PC-3 (cell line): ENCODE measurements around the gene ZNF701. TPM values are rescaled to one million over a fixed set of nuclear protein-coding genes. Genes with fewer than 3 reads are reported as not detected.
"Not testable (repeated sequence)": the region's sequence is repeated elsewhere in the genome, so short reads cannot be mapped to it uniquely, and the experiment has no call there.

Experiments used
- ATAC-seq: fragments of 200-7000 bp; cut with Tn5 transposase; 2 replicates; pipeline ENCODE4 v1.9.1; 2020; ENCODE audit warnings: mild to moderate bottlenecking, moderate library complexity
- BruUV-seq: library from RNA; stranded (reverse); fragments of 400-500 nt; replicated peaks from 2 replicates; lab custom pipeline; 2021; lab: Mats Ljungman, UMichigan
- CTCF ChIA-PET: fragments of 300-600 bp; sonication (Branson Sonifier 250); formaldehyde crosslinking; loops from one replicate; lab custom pipeline; 2022; ENCODE audit warnings: antibody characterized with exemption; lab: Charles Lee
- POLR2A ChIA-PET: fragments of 300-600 bp; sonication (Branson Sonifier 250); formaldehyde crosslinking; loops from one replicate; lab custom pipeline; 2022; ENCODE audit warnings: antibody characterized with exemption; ENCODE audit not compliant: unreplicated experiment; lab: Charles Lee
- DNase-seq: peaks from one replicate; pipeline ENCODE4 v3.0.0-alpha.2; 2015
- H2AFZ ChIP-seq: fragments of 300-600 bp; sonication (generic); 2 replicates; pipeline ENCODE4 v1.6.0; 2016; ENCODE audit warnings: antibody characterized with exemption, low read length
- H3F3A ChIP-seq: fragments of 300-600 bp; sonication (generic); one replicate; pipeline ENCODE4 v1.6.0; 2017; ENCODE audit warnings: antibody characterized with exemption, low read length, control low read depth, mild to moderate bottlenecking; ENCODE audit not compliant: unreplicated experiment
- H3K27ac ChIP-seq: fragments of 300-600 bp; sonication (generic); 2 replicates; pipeline ENCODE4 v1.5.1; 2016; ENCODE audit warnings: mild to moderate bottlenecking, low read length
- H3K27me3 ChIP-seq: fragments of 300-600 bp; sonication (generic); 2 replicates; pipeline ENCODE4 v1.6.1; 2016; ENCODE audit warnings: low read length, mixed read lengths
- H3K36me3 ChIP-seq: fragments of 300-600 bp; sonication (generic); 2 replicates; pipeline ENCODE4 v1.6.1; 2016; ENCODE audit warnings: low read depth, mixed run types, low read length, mixed read lengths
- H3K4me1 ChIP-seq: fragments of 300-600 bp; sonication (generic); 2 replicates; pipeline ENCODE4 v1.5.1; 2016; ENCODE audit warnings: low read length; ENCODE audit not compliant: insufficient read depth
- H3K4me2 ChIP-seq: fragments of 300-600 bp; sonication (generic); 2 replicates; pipeline ENCODE4 v1.6.0; 2016; ENCODE audit warnings: low read length
- H3K4me3 ChIP-seq: fragments of 300-600 bp; sonication (generic); 2 replicates; pipeline ENCODE4 v1.5.1; 2016; ENCODE audit warnings: mild to moderate bottlenecking, low read length, mixed read lengths
- H3K79me2 ChIP-seq: fragments of 300-600 bp; sonication (generic); 2 replicates; pipeline ENCODE4 v1.6.1; 2017; ENCODE audit warnings: low read length, mixed read lengths
- H3K9ac ChIP-seq: fragments of 300-600 bp; sonication (generic); 2 replicates; pipeline ENCODE4 v1.6.0; 2016; ENCODE audit warnings: mild to moderate bottlenecking, low read length
- H3K9me2 ChIP-seq: fragments of 300-600 bp; sonication (generic); replicated peaks from 2 replicates; pipeline ENCODE4 v1.6.1; 2016; ENCODE audit warnings: mixed run types, low read length, mixed read lengths
- H3K9me3 ChIP-seq: fragments of 300-600 bp; sonication (generic); 2 replicates; pipeline ENCODE4 v1.6.1; 2016; ENCODE audit warnings: low read length, mixed read lengths
- H4K20me1 ChIP-seq: fragments of 300-600 bp; sonication (generic); 2 replicates; pipeline ENCODE4 v1.6.1; 2016; ENCODE audit warnings: low read length, mixed read lengths
- EZH2 ChIP-seq: fragments of 300-600 bp; sonication (generic); IDR thresholded peaks from one replicate; pipeline ENCODE4 v1.6.1; 2017; ENCODE audit warnings: antibody characterized with exemption, mild to moderate bottlenecking, low read length; ENCODE audit not compliant: unreplicated experiment
- EZH2phosphoT487 ChIP-seq: fragments of 300-600 bp; sonication (generic); IDR thresholded peaks from 2 replicates; pipeline ENCODE4 v1.6.1; 2018; ENCODE audit warnings: mild to moderate bottlenecking, antibody characterized with exemption, low read length, borderline replicate concordance
- intact Hi-C: fragments of 100-400 bp; cut with micrococcal nuclease; formaldehyde crosslinking; loops from 2 replicates; pipeline ENCODE4 v1.9.0; 2023
- total RNA-seq: library from RNA; depleted of rRNA; stranded (reverse); fragments of >200 nt; gene quantifications from 2 replicates; pipeline ENCODE4 v1.2.3, GENCODE V29; 2014
- TF ChIP-seq, protein P1 (sequence below): fragments of 300-600 bp; sonication (generic); conservative IDR thresholded peaks from 2 replicates; pipeline ENCODE4 v1.5.1; 2017; ENCODE audit warnings: antibody characterized with exemption, low read depth, mild to moderate bottlenecking, low read length

ZNF701 gene
- total RNA-seq, 1 experiment from 2014 or later, result 13.2 TPM

DNA sequence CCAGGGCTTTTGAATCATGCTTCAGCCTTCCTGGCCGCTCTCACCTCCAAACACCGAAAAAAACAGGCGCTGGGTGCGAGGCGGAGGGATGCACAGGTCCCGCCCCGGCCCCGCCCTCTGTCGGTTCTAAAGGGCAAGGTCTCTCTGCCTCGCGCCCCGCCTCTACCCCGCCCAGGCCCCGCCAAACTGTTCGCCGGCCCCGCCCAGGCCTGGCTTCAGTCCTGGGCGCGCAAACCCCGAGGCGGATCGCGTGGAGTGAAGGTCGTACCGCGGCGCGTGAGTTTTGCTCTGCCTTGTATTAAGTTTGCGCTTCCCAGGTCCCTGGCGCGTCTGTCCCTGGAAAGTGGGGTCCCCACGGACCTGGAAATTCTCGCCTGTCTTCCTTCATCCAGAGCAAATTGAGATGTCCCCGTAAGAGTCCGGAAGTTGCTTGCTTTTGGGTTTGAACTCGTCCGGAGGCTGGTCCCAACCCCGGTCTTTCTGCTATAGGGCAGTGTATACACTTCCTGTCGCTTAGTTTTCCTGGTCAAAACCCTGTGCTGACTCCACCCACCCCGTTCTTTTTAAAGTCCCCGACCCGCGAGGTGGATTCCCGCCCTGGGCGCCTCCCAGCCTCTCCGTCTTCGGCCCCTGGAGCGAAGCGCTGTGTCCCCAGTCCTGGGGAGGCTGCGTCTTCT, 34.2 kb upstream of the ZNF701 start:
- Histone ChIP-seq H2AFZ (no peak overlapping the region), H3K4me2 (no peak overlapping the region)
- DNase-seq, result no peak

DNA sequence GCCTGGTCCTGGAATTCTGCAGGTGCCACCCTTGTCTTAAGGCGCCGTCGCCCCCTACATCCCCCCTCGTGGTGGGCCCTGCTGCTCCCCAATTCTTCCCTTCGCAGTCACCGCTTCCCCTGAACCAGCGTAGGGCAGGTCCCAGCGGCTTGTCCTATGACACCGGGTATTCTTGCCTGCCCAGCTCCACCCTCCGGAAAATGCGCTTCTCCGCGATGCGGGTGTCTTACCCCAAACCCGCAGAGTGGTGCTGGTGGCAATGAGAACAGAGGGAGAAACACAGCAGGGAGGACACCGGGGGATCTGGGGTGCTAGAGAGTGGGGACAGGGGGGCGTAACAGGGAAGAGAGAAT, 33.7 kb upstream of the ZNF701 start:
- Histone ChIP-seq H3K4me2 (no peak overlapping the region), H3F3A (no peaks in the 10 kb centered on the region), H2AFZ (no peak overlapping the region), H3K27me3 (no peaks in the 10 kb centered on the region), H3K79me2 (no peaks in the 10 kb centered on the region), H3K9me3 (peaks cover 16% of the 10 kb centered on the region; the same call in 1 of the 2 replicates), H3K4me1 (no peaks in the 10 kb centered on the region), H3K27ac (no peak overlapping the region), H4K20me1 (no peaks in the 10 kb centered on the region), H3K4me3 (no peak overlapping the region), H3K9ac (no peak overlapping the region), H3K9me2 (no peaks in the 10 kb centered on the region), H3K36me3 (peaks cover 71% of the 10 kb centered on the region)
- TF ChIP-seq EZH2phosphoT487, result no peak
- TF ChIP-seq EZH2, result no peak
- TF ChIP-seq, protein P1, sequence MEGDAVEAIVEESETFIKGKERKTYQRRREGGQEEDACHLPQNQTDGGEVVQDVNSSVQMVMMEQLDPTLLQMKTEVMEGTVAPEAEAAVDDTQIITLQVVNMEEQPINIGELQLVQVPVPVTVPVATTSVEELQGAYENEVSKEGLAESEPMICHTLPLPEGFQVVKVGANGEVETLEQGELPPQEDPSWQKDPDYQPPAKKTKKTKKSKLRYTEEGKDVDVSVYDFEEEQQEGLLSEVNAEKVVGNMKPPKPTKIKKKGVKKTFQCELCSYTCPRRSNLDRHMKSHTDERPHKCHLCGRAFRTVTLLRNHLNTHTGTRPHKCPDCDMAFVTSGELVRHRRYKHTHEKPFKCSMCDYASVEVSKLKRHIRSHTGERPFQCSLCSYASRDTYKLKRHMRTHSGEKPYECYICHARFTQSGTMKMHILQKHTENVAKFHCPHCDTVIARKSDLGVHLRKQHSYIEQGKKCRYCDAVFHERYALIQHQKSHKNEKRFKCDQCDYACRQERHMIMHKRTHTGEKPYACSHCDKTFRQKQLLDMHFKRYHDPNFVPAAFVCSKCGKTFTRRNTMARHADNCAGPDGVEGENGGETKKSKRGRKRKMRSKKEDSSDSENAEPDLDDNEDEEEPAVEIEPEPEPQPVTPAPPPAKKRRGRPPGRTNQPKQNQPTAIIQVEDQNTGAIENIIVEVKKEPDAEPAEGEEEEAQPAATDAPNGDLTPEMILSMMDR, result no peak
- CTCF ChIA-PET, result no interaction called here
- intact Hi-C loops, result no loop called here
- no TSS peak for BruUV-seq
- ATAC-seq, result no peak
- POLR2A ChIA-PET, result no interaction called here
- no peak for DNase-seq

More for the DNA sequence above, 34.2 kb upstream of the ZNF701 start:
- Histone ChIP-seq H3K9me2 (no peaks in the 10 kb centered on the region), H3K79me2 (peaks cover 2% of the 10 kb centered on the region; the same call in 1 of the 2 replicates), H3K9me3 (peaks cover 16% of the 10 kb centered on the region), H3F3A (no peaks in the 10 kb centered on the region), H3K27ac (no peak overlapping the region), H3K4me1 (no peaks in the 10 kb centered on the region), H3K9ac (no peak overlapping the region), H4K20me1 (no peaks in the 10 kb centered on the region), H3K36me3 (peaks cover 68% of the 10 kb centered on the region), H3K4me3 (no peak overlapping the region), H3K27me3 (no peaks in the 10 kb centered on the region)
- TF ChIP-seq, protein P1, result no peak
- no peak for TF ChIP-seq EZH2
- TF ChIP-seq EZH2phosphoT487, result no peak
- ChIA-PET CTCF (no interaction called here), POLR2A (no interaction called here)
- ATAC-seq, result no peak
- intact Hi-C loops, result no loop called here
- no TSS peak for BruUV-seq

DNA sequence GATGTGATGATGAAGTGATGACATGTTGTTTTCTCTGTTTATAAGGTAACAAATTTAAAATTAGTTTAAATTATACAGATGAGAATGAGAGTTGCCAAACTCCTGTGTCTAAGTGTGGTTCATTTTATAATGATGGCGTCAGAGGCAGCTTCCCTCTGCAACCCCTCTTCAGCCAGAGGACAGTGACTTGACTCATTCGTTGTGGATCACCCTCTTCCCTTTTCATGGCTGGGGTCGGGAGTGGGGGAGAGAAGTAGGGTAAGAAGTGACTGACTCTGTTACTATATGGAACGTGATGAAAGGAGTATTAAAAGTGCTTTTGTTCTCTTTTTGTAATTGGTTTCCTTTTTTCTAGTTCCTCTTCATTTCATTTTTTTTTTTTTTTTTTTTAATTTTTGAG, 31.3 kb upstream of the ZNF701 start:
- H3K9me3 ChIP-seq, result peaks cover 17% of the 10 kb centered on the region; the same call in 1 of the 2 replicates
- CTCF ChIA-PET, H3K4me2 ChIP-seq, H3K4me1 ChIP-seq, H3K4me3 ChIP-seq, BruUV-seq, ATAC-seq, H3K27ac ChIP-seq, H2AFZ ChIP-seq, H4K20me1 ChIP-seq, H3K9me2 ChIP-seq, intact Hi-C loops, DNase-seq, POLR2A ChIA-PET, H3F3A ChIP-seq, H3K79me2 ChIP-seq, H3K9ac ChIP-seq, H3K27me3 ChIP-seq: not testable (repeated sequence)
- peaks cover 69% of the 10 kb centered on the region for H3K36me3 ChIP-seq

DNA sequence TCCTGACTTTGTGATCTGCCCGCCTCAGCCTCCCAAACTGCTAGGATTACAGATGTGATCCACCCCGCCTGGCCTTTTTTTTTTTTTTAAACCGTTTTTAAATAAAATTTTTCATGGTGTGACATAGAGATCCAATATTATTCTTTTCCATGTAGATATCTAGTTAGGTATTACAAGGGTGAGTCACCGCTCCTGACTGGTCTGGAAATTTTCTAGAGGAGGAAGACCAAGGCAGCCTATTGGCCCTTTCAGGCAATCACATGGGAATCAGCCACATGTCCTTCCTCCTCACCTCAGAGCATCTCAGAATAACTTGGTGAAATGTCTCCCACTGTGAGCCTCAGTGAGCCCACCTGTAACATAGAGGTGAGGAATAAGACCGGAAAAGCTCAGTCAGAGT, 28.9 kb upstream of the ZNF701 start:
- H3K27me3 ChIP-seq, POLR2A ChIA-PET, H3K9ac ChIP-seq, H3K4me1 ChIP-seq, intact Hi-C loops, H3K4me2 ChIP-seq, H3F3A ChIP-seq, H3K9me2 ChIP-seq, H4K20me1 ChIP-seq, H3K27ac ChIP-seq, H3K4me3 ChIP-seq, ATAC-seq, H2AFZ ChIP-seq, CTCF ChIA-PET, DNase-seq, H3K79me2 ChIP-seq, BruUV-seq: not testable (repeated sequence)
- Histone ChIP-seq H3K9me3 (peaks cover 17% of the 10 kb centered on the region; the same call in 1 of the 2 replicates), H3K36me3 (peaks cover 71% of the 10 kb centered on the region)
